PC-9 (cell line): Measurements from ENCODE around the gene ACTR3C. TPM values are rescaled to one million over a fixed set of nuclear protein-coding genes. Genes with fewer than 3 reads are reported as not detected.

Source experiments
- BruUV-seq: library from RNA; stranded (reverse); fragments of 400-500 nt; replicated peaks from 2 replicates; lab custom pipeline; 2021; lab: Mats Ljungman, UMichigan
- CTCF ChIA-PET: fragments of 300-600 bp; sonication (Branson Sonifier 250); formaldehyde crosslinking; loops from one replicate; lab custom pipeline; 2022; ENCODE audit warnings: antibody characterized with exemption; lab: Charles Lee
- POLR2A ChIA-PET: fragments of 300-600 bp; sonication (Branson Sonifier 250); formaldehyde crosslinking; loops from one replicate; lab custom pipeline; 2022; ENCODE audit warnings: antibody characterized with exemption; ENCODE audit not compliant: unreplicated experiment; lab: Charles Lee
- DNase-seq, 2 experiments: peaks; one replicate each; pipeline versions ENCODE4 v3.0.0 to v3.0.0-alpha.2; 2015 to 2022; ENCODE audit warnings: mixed read lengths in 1 of 2
- H2AFZ ChIP-seq: fragments of 200-600 bp; sonication (generic); 2 replicates; pipeline ENCODE4 v1.8.1; 2017; ENCODE audit warnings: antibody characterized with exemption
- H3F3A ChIP-seq: fragments of 200-600 bp; sonication (generic); 2 replicates; pipeline ENCODE4 v1.8.1; 2017; ENCODE audit warnings: antibody characterized with exemption, mild to moderate bottlenecking, low read depth; ENCODE audit not compliant: insufficient read depth
- H3K27ac ChIP-seq: fragments of 200-600 bp; sonication (generic); 2 replicates; pipeline ENCODE4 v1.6.1; 2016; ENCODE audit warnings: mixed run types
- H3K27me3 ChIP-seq: fragments of 200-600 bp; sonication (generic); 2 replicates; pipeline ENCODE4 v1.6.1; 2016; ENCODE audit warnings: low read depth, mixed run types; ENCODE audit not compliant: insufficient read depth
- H3K36me3 ChIP-seq: fragments of 200-600 bp; sonication (generic); 2 replicates; pipeline ENCODE4 v1.6.1; 2016; ENCODE audit warnings: low read depth, mixed run types
- H3K4me1 ChIP-seq: fragments of 200-600 bp; sonication (generic); replicated peaks from 2 replicates; pipeline ENCODE4 v1.6.1; 2016; ENCODE audit warnings: mixed run types; ENCODE audit not compliant: insufficient read depth
- H3K4me2 ChIP-seq: fragments of 200-600 bp; sonication (generic); 2 replicates; pipeline ENCODE4 v1.6.1; 2017; ENCODE audit warnings: mixed run types
- H3K4me3 ChIP-seq: fragments of 200-600 bp; sonication (generic); 2 replicates; pipeline ENCODE4 v1.6.1; 2016; ENCODE audit warnings: mixed run types
- H3K79me2 ChIP-seq: fragments of 200-600 bp; sonication (generic); 2 replicates; pipeline ENCODE4 v1.6.1; 2017; ENCODE audit warnings: low read depth, mixed run types
- H3K9me2 ChIP-seq: fragments of 200-600 bp; sonication (generic); 2 replicates; pipeline ENCODE4 v1.8.1; 2017; ENCODE audit warnings: mild to moderate bottlenecking; ENCODE audit not compliant: insufficient read depth
- H3K9me3 ChIP-seq: fragments of 200-600 bp; sonication (generic); 2 replicates; pipeline ENCODE4 v1.8.1; 2016; ENCODE audit warnings: low read depth; ENCODE audit not compliant: insufficient read depth
- H4K20me1 ChIP-seq: fragments of 200-600 bp; sonication (generic); 2 replicates; pipeline ENCODE4 v1.8.1; 2017; ENCODE audit not compliant: insufficient read depth
- EZH2 ChIP-seq: fragments of 200-600 bp; sonication (generic); IDR thresholded peaks from 2 replicates; pipeline ENCODE4 v1.8.0; 2017; ENCODE audit warnings: antibody characterized with exemption, low read depth
- intact Hi-C: fragments of 100-400 bp; cut with micrococcal nuclease; formaldehyde crosslinking; loops from one replicate; pipeline ENCODE4 v1.10.0; 2022; ENCODE audit not compliant: unreplicated experiment
- total RNA-seq: library from RNA; stranded (reverse); gene quantifications from 2 replicates; pipeline ENCODE4 v1.2.3, GENCODE V29; 2021
- TF ChIP-seq, protein P1 (sequence below): fragments of 200-600 bp; sonication (generic); conservative IDR thresholded peaks from 2 replicates; pipeline ENCODE4 v1.6.1; 2017; ENCODE audit warnings: mixed run types, antibody characterized with exemption, mild to moderate bottlenecking, moderate library complexity

Gene ACTR3C
- total RNA-seq, 1 experiment from 2014 or later, result 34.5 TPM

DNA sequence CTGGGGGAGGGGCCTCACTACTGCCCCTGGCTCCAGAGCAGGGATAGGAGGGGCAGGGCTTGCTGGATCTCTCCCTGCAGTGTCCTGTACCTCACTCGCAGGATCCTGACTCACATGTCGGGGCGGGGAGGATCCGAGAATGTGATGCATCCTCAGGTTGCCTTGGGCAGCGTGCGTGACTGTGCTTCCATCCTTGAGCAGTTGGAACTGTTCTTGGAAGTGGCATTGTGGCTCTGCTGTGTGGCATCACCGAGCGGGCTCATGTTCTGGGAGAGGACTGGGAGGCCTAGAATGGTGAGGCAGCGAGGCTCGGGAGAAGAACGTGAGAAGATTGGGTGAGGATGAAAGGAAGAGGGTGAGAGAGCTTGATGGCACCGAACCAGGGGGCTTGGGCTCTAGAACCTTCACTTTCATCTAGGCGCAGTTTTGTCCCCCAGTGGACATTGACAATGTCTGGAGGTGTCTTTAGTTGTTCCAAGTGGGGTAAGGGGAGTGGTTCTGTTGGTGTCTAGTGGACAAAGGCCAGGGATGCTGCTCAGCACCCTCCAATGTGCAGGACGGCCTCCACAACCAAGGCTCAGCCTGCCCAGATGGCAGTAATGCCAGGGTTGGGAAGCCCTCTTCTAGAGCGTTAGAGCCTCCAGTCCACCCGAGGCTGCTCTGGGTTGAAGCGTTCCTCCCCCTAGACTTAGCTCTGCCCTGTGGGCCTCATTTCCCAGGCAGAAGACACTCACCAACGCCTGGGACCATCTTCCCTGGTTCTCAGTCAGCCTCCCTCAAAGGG is 9.7 kb upstream of the ACTR3C start:
- Histone ChIP-seq H3K4me2 (no peak overlapping the region), H3F3A (0 out of 2 replicates have a peak, but pooled peaks cover 8% of the 10 kb centered on the region), H3K9me2 (no peaks in the 10 kb centered on the region), H3K4me1 (no peaks in the 10 kb centered on the region), H2AFZ (no peak overlapping the region), H4K20me1 (no peaks in the 10 kb centered on the region; the same call in none of the 2 replicates), H3K27me3 (no peaks in the 10 kb centered on the region), H3K9me3 (no peaks in the 10 kb centered on the region), H3K79me2 (0 out of 2 replicates have a peak, but pooled peaks cover 8% of the 10 kb centered on the region), H3K4me3 (no peak overlapping the region), H3K27ac (no peak overlapping the region), H3K36me3 (0 out of 2 replicates have a peak, but pooled peaks cover 13% of the 10 kb centered on the region)
- ChIA-PET CTCF (no interaction called here), POLR2A (no interaction called here)
- no peak for TF ChIP-seq EZH2
- TF ChIP-seq, protein P1, sequence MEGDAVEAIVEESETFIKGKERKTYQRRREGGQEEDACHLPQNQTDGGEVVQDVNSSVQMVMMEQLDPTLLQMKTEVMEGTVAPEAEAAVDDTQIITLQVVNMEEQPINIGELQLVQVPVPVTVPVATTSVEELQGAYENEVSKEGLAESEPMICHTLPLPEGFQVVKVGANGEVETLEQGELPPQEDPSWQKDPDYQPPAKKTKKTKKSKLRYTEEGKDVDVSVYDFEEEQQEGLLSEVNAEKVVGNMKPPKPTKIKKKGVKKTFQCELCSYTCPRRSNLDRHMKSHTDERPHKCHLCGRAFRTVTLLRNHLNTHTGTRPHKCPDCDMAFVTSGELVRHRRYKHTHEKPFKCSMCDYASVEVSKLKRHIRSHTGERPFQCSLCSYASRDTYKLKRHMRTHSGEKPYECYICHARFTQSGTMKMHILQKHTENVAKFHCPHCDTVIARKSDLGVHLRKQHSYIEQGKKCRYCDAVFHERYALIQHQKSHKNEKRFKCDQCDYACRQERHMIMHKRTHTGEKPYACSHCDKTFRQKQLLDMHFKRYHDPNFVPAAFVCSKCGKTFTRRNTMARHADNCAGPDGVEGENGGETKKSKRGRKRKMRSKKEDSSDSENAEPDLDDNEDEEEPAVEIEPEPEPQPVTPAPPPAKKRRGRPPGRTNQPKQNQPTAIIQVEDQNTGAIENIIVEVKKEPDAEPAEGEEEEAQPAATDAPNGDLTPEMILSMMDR, result no peak
- DNase-seq, result no peak
- intact Hi-C loops, result no loop called here
- no TSS peak for BruUV-seq

DNA sequence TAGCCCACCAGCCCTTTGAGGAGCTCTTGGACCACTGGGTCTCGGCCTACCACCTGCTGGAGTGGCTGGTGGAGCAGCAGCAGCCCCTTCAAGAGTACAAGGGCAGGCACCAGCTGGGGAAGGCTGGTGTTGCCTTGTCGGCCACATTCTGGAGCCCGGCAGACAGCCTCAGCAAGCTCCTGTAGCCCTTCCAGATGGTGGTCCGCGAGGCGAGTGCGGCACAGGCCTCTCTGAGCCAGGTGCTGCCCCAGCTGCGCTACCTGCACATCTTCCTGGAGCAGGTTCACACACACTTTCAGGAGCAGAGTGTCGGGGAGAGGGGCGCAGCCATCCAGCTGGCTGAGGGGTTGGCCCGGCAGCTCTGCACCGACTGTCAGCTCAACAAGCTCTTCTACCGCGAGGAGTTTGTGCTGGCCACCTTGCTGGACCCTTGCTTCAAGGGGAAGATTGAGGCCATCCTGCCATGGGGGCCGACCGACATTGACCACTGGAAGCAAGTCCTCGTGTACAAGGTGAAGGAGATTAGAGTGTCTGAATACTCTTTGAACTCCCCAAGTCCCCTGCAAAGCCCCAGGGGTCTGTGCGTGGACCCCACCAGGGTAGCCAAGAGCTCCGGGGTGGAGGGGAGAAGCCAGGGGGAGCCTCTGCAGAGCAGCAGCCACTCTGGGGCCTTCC is 7.0 kb upstream of the ACTR3C start:
- Histone ChIP-seq H3F3A (no peaks in the 10 kb centered on the region), H3K4me3 (no peak overlapping the region), H2AFZ (no peak overlapping the region), H3K4me2 (no peak overlapping the region), H3K9me3 (no peaks in the 10 kb centered on the region), H4K20me1 (no peaks in the 10 kb centered on the region), H3K27me3 (no peaks in the 10 kb centered on the region), H3K36me3 (peaks cover 38% of the 10 kb centered on the region), H3K79me2 (peaks cover 29% of the 10 kb centered on the region), H3K27ac (no peak overlapping the region), H3K9me2 (no peaks in the 10 kb centered on the region), H3K4me1 (peaks cover 5% of the 10 kb centered on the region)
- CTCF ChIA-PET, result no interaction called here
- BruUV-seq, result no TSS peak
- TF ChIP-seq, protein P1, result no peak
- TF ChIP-seq EZH2, result no peak
- POLR2A ChIA-PET, result no interaction called here
- intact Hi-C loops, result no loop called here
- no peak for DNase-seq

DNA sequence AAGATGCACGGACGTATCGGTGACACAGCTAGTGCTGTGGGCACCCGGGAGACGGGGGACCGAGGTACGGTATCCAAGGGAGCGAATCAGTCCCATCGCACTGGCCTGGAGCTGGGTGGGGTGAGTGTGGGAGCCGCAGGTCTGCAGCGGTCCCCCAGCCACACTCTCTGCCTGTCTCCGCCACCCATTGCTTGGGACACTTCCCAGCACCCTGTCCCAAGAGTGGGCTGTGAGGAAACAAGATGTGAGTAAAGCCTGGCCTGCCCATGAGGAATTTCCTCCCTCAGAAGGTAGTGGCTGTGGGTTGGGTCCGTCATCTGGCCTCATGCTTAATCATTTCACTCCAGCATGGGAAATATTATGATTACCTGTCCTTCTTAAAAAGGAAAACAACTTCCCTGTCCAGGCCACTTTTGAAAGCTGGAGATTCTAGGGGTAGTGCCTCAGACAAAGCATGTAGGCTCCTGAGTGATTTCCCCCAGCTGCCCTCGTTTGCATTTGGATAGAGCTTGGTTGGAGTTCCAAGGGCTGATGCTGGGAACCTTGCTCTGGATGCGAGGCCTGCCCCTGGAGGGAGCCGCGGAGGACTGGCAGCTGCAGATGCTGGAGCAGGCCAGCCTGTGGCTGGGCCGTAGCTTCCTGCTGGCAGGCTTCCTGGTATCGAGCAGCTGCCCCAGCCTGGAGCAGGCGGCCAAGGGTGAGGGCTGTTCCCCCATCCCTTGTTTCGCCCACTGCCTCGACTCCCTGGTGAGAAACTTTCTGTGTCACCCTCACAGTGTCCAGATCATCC is 6.2 kb upstream of the ACTR3C start:
- Histone ChIP-seq H3F3A (0 out of 2 replicates have a peak, but pooled peaks cover 7% of the 10 kb centered on the region), H3K9me2 (no peaks in the 10 kb centered on the region), H4K20me1 (no peaks in the 10 kb centered on the region), H2AFZ (no peak overlapping the region), H3K27me3 (no peaks in the 10 kb centered on the region), H3K36me3 (peaks cover 40% of the 10 kb centered on the region), H3K27ac (no peak overlapping the region), H3K9me3 (no peaks in the 10 kb centered on the region), H3K79me2 (peaks cover 37% of the 10 kb centered on the region), H3K4me1 (peaks cover 13% of the 10 kb centered on the region), H3K4me3 (no peak overlapping the region), H3K4me2 (no peak overlapping the region)
- ChIA-PET POLR2A (no interaction called here), CTCF (no interaction called here)
- intact Hi-C loops, result no loop called here
- no peak for DNase-seq
- TF ChIP-seq EZH2, result no peak
- TF ChIP-seq, protein P1, result no peak
- BruUV-seq, result no TSS peak
